ENCODE measurements around the gene NPVF.

DNA sequence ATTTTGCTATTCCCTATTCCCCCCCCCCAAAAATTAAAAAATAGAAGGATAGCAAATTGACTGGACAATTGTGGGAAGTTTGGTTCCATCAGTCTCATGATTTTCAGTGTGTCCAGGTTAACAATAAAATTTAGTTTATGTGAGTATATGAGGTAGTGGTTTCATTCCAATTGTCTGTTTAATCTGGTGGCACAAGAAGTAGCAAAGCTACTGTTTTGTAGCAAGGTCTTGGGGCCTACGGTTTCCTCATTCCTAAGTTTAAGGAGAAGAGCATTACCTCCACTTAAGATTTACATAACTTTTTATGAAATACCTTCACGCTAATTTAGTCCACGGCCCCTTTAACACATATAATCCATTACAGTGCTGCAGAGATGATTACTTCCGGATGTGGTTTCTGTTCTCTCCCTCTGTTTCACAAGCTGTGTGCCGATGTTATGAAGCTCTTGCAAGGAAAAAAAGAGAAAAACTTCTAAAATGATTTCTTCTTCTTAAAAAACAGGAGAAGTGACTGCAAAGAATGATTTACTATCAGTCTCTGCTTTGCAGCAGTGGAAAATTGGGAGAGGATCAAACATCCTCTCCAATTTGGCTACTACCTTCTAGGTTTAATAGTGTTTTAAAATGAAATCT lies 32.7 kb upstream of the NPVF start:
- TF ChIP-seq, protein P1, sequence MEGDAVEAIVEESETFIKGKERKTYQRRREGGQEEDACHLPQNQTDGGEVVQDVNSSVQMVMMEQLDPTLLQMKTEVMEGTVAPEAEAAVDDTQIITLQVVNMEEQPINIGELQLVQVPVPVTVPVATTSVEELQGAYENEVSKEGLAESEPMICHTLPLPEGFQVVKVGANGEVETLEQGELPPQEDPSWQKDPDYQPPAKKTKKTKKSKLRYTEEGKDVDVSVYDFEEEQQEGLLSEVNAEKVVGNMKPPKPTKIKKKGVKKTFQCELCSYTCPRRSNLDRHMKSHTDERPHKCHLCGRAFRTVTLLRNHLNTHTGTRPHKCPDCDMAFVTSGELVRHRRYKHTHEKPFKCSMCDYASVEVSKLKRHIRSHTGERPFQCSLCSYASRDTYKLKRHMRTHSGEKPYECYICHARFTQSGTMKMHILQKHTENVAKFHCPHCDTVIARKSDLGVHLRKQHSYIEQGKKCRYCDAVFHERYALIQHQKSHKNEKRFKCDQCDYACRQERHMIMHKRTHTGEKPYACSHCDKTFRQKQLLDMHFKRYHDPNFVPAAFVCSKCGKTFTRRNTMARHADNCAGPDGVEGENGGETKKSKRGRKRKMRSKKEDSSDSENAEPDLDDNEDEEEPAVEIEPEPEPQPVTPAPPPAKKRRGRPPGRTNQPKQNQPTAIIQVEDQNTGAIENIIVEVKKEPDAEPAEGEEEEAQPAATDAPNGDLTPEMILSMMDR (conservative IDR thresholded peaks at IDR 0.05; ENCODE audit: low read depth, low read length): no peak
- no peak for TF ChIP-seq EZH2phosphoT487 (IDR thresholded peaks at IDR 0.05; ENCODE audit: borderline replicate concordance, low read length)
